ENCODE measurements around the gene VKORC1L1.
A peak's percentile ranks its signal among the peaks of the same experiment; 100 is the strongest.
"Not testable (repeated sequence)": the region's sequence is repeated elsewhere in the genome, so short reads cannot be mapped to it uniquely, and the experiment has no call there.

The VKORC1L1 gene

GRCh38 chr7:65979583-65980477, 107.0 kb downstream of the VKORC1L1 start:
- no peak for DNase-seq

GRCh38 chr7:65980478-65981250, 107.8 kb downstream of the VKORC1L1 start:
- DNase-seq: no peak

GRCh38 chr7:65981965-65982792, 109.3 kb downstream of the VKORC1L1 start, which contains the start of gene GUSB:
Gene GUSB, minus strand, starts transcription at chr7:65982213. Its CDS starts 30 bp downstream, at chr7:65982183.
- peak; percentile 85 for DNase-seq

GRCh38 chr7:65983965-65984658, 111.2 kb downstream of the VKORC1L1 start:
- no peak for DNase-seq

- DNase-seq: no peak
Measured at GRCh38 chr7:65988084-65988483, 115.2 kb downstream of the VKORC1L1 start.

GRCh38 chr7:65988503-65988902, 115.6 kb downstream of the VKORC1L1 start:
- not testable (repeated sequence) for DNase-seq

GRCh38 chr7:65989694-65990080, 116.8 kb downstream of the VKORC1L1 start:
- no peak for DNase-seq

GRCh38 chr7:65991829-65992228, 119.0 kb downstream of the VKORC1L1 start:
- DNase-seq: not testable (repeated sequence)

GRCh38 chr7:65992526-65992925, 119.7 kb downstream of the VKORC1L1 start:
- no peak for DNase-seq

- DNase-seq: not testable (repeated sequence)
Measured at GRCh38 chr7:65994984-65995383, 122.1 kb downstream of the VKORC1L1 start.

GRCh38 chr7:66000823-66001417, 128.0 kb downstream of the VKORC1L1 start:
- not testable (repeated sequence) for DNase-seq

GRCh38 chr7:66005115-66005671, 132.3 kb downstream of the VKORC1L1 start:
- DNase-seq: not testable (repeated sequence)

GRCh38 chr7:66007232-66007631, 134.4 kb downstream of the VKORC1L1 start:
- no peak for DNase-seq
